HCT116 (cell line): ENCODE data around the gene S100Z. TPM values are rescaled to one million over a fixed set of nuclear protein-coding genes. Genes with fewer than 3 reads are reported as not detected.

Experiments
- ATAC-seq: fragments of 200-7000 bp; cut with Tn5 transposase; 2 replicates; pipeline ENCODE4 v1.9.1; 2020; ENCODE audit warnings: mild to moderate bottlenecking, moderate library complexity
- BruUV-seq: library from RNA; stranded (reverse); fragments of 400-500 nt; replicated peaks from 2 replicates; lab custom pipeline; 2021; lab: Mats Ljungman, UMichigan
- CTCF ChIA-PET: fragments of 300-600 bp; sonication (Branson Sonifier 250); formaldehyde crosslinking; loops from one replicate; lab custom pipeline; 2021; ENCODE audit warnings: antibody characterized with exemption; lab: Charles Lee
- POLR2A ChIA-PET: fragments of 300-600, 350-600 bp; sonication (Branson Sonifier 250); formaldehyde crosslinking; loops from one replicate; lab custom pipeline; 2021; ENCODE audit warnings: antibody characterized with exemption; lab: Charles Lee
- RAD21 ChIA-PET, 2 experiments: fragments of 300-600 bp; sonication (Branson Sonifier 250); formaldehyde crosslinking; loops; one replicate each; lab custom pipeline; 2023; ENCODE audit warnings: low total read pairs in 2 of 2; ENCODE audit not compliant: uncharacterized antibody in 2 of 2, unreplicated experiment in 2 of 2, low non-redundant PET in 1 of 2; lab: Charles Lee
- DNase-seq: peaks from one replicate; pipeline ENCODE4 v3.0.0-alpha.2; 2010; ENCODE audit warnings: low read depth, low spot score
- H2AFZ ChIP-seq: fragments of 200-600 bp; shearing (Covaris generic), sonication (generic); 2 replicates; pipeline ENCODE4 v1.6.1; 2017; ENCODE audit warnings: low read depth, mixed run types, mixed read lengths, antibody characterized with exemption, low read length; ENCODE audit not compliant: poor library complexity, severe bottlenecking
- H3K27ac ChIP-seq: 2 replicates; pipeline ENCODE4 v1.5.1; 2012; ENCODE audit warnings: low read depth, low read length
- H3K27me3 ChIP-seq: fragments of 200-600 bp; sonication (generic); 2 replicates; pipeline ENCODE4 v1.6.1; 2016; ENCODE audit warnings: mixed run types, low read length, mixed read lengths; ENCODE audit not compliant: insufficient read depth
- H3K36me3 ChIP-seq, 2 experiments: fragments of 200-500 bp in 1 of 2; fragments of 200-600 bp in 1 of 2; sonication (Bioruptor generic) in 1 of 2; sonication (generic) in 1 of 2; 2 replicates each; pipeline versions ENCODE4 v1.5.1 to v1.6.1; 2014 to 2016; ENCODE audit warnings: low read length in 2 of 2, inconsistent platforms in 1 of 2, mixed read lengths in 1 of 2, mixed run types in 1 of 2; ENCODE audit not compliant: insufficient read depth in 2 of 2, control insufficient read depth in 1 of 2
- H3K4me1 ChIP-seq, 2 experiments: fragments of 200-600 bp in 1 of 2; sonication (generic) in 1 of 2; 2 replicates each; pipeline versions ENCODE4 v1.5.1 to v1.6.1; 2012 to 2017; ENCODE audit warnings: low read length in 2 of 2, inconsistent platforms in 1 of 2, mild to moderate bottlenecking in 1 of 2, mixed read lengths in 1 of 2, mixed run types in 1 of 2, moderate library complexity in 1 of 2; ENCODE audit not compliant: insufficient read depth in 2 of 2, control insufficient read depth in 1 of 2
- H3K4me2 ChIP-seq: fragments of 200-600 bp; sonication (generic); 2 replicates; pipeline ENCODE4 v1.6.1; 2017; ENCODE audit warnings: mixed run types, low read length, mixed read lengths
- H3K4me3 ChIP-seq, 2 experiments: fragments of 200-600 bp in 1 of 2; sonication (generic) in 1 of 2; replicated peaks in 1 of 2; 2 replicates each; pipeline ENCODE4 v1.5.1; 2011 to 2016; ENCODE audit warnings: low read length in 2 of 2, control low read depth in 1 of 2, low read depth in 1 of 2, mild to moderate bottlenecking in 1 of 2, mixed read lengths in 1 of 2, mixed run types in 1 of 2
- H3K79me2 ChIP-seq: fragments of 200-600 bp; sonication (generic); 2 replicates; pipeline ENCODE4 v1.6.1; 2017; ENCODE audit warnings: mild to moderate bottlenecking, mixed run types, low read length, moderate library complexity, mixed read lengths; ENCODE audit not compliant: insufficient read depth
- H3K9ac ChIP-seq: fragments of 200-600 bp; sonication (generic); 2 replicates; pipeline ENCODE4 v1.6.1; 2016; ENCODE audit warnings: low read length, mixed read lengths
- H3K9me2 ChIP-seq: fragments of 200-600 bp; sonication (generic), shearing (Covaris generic); 2 replicates; pipeline ENCODE4 v1.6.1; 2017; ENCODE audit warnings: mixed run types, mild to moderate bottlenecking, moderate library complexity; ENCODE audit not compliant: insufficient read depth
- H3K9me3 ChIP-seq, 2 experiments: fragments of 200-500 bp in 1 of 2; fragments of 200-600 bp in 1 of 2; sonication (Bioruptor generic) in 1 of 2; sonication (generic) in 1 of 2; 2 replicates each; pipeline ENCODE4 v1.6.1; 2014 to 2017; ENCODE audit warnings: low read length in 2 of 2, mixed read lengths in 2 of 2, inconsistent platforms in 1 of 2, low read depth in 1 of 2, mild to moderate bottlenecking in 1 of 2, mixed run types in 1 of 2, moderate library complexity in 1 of 2; ENCODE audit not compliant: control insufficient read depth in 1 of 2, insufficient read depth in 1 of 2
- H4K20me1 ChIP-seq: fragments of 200-600 bp; sonication (generic), shearing (Covaris generic); 2 replicates; pipeline ENCODE4 v1.6.1; 2017; ENCODE audit warnings: mixed run types, mild to moderate bottlenecking, moderate library complexity; ENCODE audit not compliant: insufficient read depth
- CBX3 ChIP-seq: IDR thresholded peaks from 2 replicates; pipeline ENCODE4 v1.6.1; 2012; ENCODE audit warnings: low read depth
- CEBPB ChIP-seq: IDR thresholded peaks from 2 replicates; pipeline ENCODE4 v1.6.1; 2012; ENCODE audit warnings: low read depth
- ELF1 ChIP-seq: IDR thresholded peaks from 2 replicates; pipeline ENCODE4 v1.6.1; 2012; ENCODE audit warnings: low read depth, borderline replicate concordance
- EZH2 ChIP-seq: fragments of 200-600 bp; sonication (generic); IDR thresholded peaks from 2 replicates; pipeline ENCODE4 v1.6.1; 2017; ENCODE audit warnings: antibody characterized with exemption, mixed run types
- EZH2phosphoT487 ChIP-seq: fragments of 200-600 bp; IDR thresholded peaks from 2 replicates; pipeline ENCODE4 v1.6.1; 2018; ENCODE audit warnings: antibody characterized with exemption, borderline replicate concordance
- FOSL1 ChIP-seq: IDR thresholded peaks from 2 replicates; pipeline ENCODE4 v1.6.1; 2012; ENCODE audit warnings: low read depth
- JUND ChIP-seq: IDR thresholded peaks from 2 replicates; pipeline ENCODE4 v1.6.1; 2012
- POLR2A ChIP-seq: IDR thresholded peaks from 2 replicates; pipeline ENCODE4 v1.7.0; 2011; ENCODE audit warnings: borderline replicate concordance; ENCODE audit not compliant: insufficient read depth, insufficient read length; ENCODE audit errors: extremely low read depth
- RAD21 ChIP-seq: IDR thresholded peaks from 2 replicates; pipeline ENCODE4 v1.6.1; 2012; ENCODE audit warnings: low read depth, mild to moderate bottlenecking
- REST ChIP-seq: IDR thresholded peaks from 2 replicates; pipeline ENCODE4 v1.6.1; 2012; ENCODE audit warnings: low read depth
- SIN3A ChIP-seq: IDR thresholded peaks from 2 replicates; pipeline ENCODE4 v1.6.1; 2012; ENCODE audit warnings: low read depth
- SRF ChIP-seq: IDR thresholded peaks from 2 replicates; pipeline ENCODE4 v1.6.1; 2012; ENCODE audit warnings: low read depth
- TCF7L2 ChIP-seq: IDR thresholded peaks from 2 replicates; pipeline ENCODE4 v1.7.0; 2011; ENCODE audit warnings: borderline replicate concordance, inconsistent platforms; ENCODE audit not compliant: insufficient read depth, insufficient read length; ENCODE audit errors: extremely low read depth
- YY1 ChIP-seq: IDR thresholded peaks from 2 replicates; pipeline ENCODE4 v1.6.1; 2011; ENCODE audit warnings: low read length, low read depth, moderate library complexity, mild to moderate bottlenecking; ENCODE audit not compliant: insufficient replicate concordance; ENCODE audit errors: extremely low read depth
- ZFX ChIP-seq: fragments of 450-650 bp; IDR thresholded peaks from 2 replicates; pipeline ENCODE4 v1.6.1; 2017
- ZNF274 ChIP-seq: fragments of 200-500 bp; sonication (Bioruptor generic); IDR thresholded peaks from 2 replicates; pipeline ENCODE4 v1.6.1; 2014; ENCODE audit warnings: mild to moderate bottlenecking, low read depth, low read length, inconsistent platforms
- intact Hi-C: fragments of 100-400 bp; cut with micrococcal nuclease; formaldehyde crosslinking; loops from 2 replicates; pipeline ENCODE4 v1.10.0; 2022
- total RNA-seq: library from RNA; stranded (reverse); gene quantifications from one replicate; pipeline ENCODE4 v1.2.1, GENCODE V29; 2021; ENCODE audit not compliant: unreplicated experiment
- TF ChIP-seq, protein P1 (sequence below): IDR thresholded peaks from 2 replicates; pipeline ENCODE4 v1.6.1; 2012

Gene S100Z
- total RNA-seq, 1 experiment from 2014 or later: not detected

DNA sequence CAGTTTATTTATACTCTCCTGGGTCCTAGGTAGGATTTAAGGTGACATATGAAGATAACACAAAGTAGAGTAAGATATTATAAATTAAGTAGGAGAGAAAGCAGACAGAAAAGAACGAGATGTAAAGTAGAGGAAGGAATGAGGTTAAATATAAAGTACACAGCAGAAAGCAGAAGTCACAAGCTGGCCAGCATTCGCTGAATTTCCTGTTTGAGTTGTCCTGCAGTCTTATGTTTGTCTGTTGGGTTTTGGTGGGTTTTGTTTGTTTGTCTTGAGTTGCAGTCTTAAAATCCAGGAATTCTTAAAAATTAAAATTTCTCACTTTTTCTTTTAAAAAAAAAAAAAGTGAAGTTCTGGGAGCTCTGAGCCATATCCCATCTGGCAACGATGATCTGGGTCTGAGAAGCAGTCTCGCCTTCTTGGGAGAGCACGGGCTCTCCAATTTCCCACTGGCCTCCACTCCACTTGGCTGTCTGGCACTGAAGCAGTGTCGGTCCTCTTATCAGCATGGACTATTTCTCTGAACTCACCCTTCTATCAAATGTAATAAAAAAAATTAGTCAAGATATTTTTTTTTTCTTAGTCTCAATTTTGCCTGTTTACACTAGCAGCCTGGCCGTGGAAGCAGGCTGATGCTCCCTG, 2.0 kb downstream of the S100Z start:
- POLR2A ChIA-PET: no interaction called here
- CTCF ChIA-PET: no interaction called here

More for the DNA sequence above, 2.0 kb downstream of the S100Z start:
- DNase-seq: no peak
- no peaks in the 10 kb centered on the region for H4K20me1 ChIP-seq
- no peak overlapping the region for H3K4me2 ChIP-seq
- H3K36me3 ChIP-seq: no peaks in the 10 kb centered on the region
- H3K79me2 ChIP-seq: no peaks in the 10 kb centered on the region
- intact Hi-C loops: no loop called here
- H3K9ac ChIP-seq: no peak overlapping the region
- no peak overlapping the region for H2AFZ ChIP-seq
- no peak for ATAC-seq
- RAD21 ChIA-PET: no interaction called here
- peaks cover 4 to 17% of the 10 kb centered on the region in 2 experiments; a peak in 3 of 4 replicates for H3K4me1 ChIP-seq
- no peaks in the 10 kb centered on the region for H3K27me3 ChIP-seq
- no TSS peak for BruUV-seq
- no peaks in the 10 kb centered on the region for H3K9me3 ChIP-seq
- H3K9me2 ChIP-seq: no peaks in the 10 kb centered on the region
- no peak overlapping the region for H3K27ac ChIP-seq
- TF ChIP-seq SIN3A: no peak
- TF ChIP-seq SRF: no peak
- no peak for TF ChIP-seq CEBPB
- no peak for TF ChIP-seq JUND
- no peak for TF ChIP-seq ZNF274
- TF ChIP-seq, protein P1, sequence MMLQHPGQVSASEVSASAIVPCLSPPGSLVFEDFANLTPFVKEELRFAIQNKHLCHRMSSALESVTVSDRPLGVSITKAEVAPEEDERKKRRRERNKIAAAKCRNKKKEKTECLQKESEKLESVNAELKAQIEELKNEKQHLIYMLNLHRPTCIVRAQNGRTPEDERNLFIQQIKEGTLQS: no peak
- TF ChIP-seq FOSL1: no peak
- no peak for TF ChIP-seq CBX3
- TF ChIP-seq TCF7L2: no peak
- TF ChIP-seq ZFX: no peak
- TF ChIP-seq RAD21: no peak
- no peak for TF ChIP-seq POLR2A
- TF ChIP-seq EZH2phosphoT487: no peak
- no peak for TF ChIP-seq YY1
- no peak for TF ChIP-seq ELF1
- no peak for TF ChIP-seq EZH2
- no peak for TF ChIP-seq REST
- TF ChIP-seq, all 23 proteins: peak for 0
- H3K4me3 ChIP-seq: no peak overlapping the region
